ENCODE measurements around the gene LRRN3. TPM values are rescaled to one million over a fixed set of nuclear protein-coding genes. Genes with fewer than 3 reads are reported as not detected.

The LRRN3 gene
- total RNA-seq, 4 donors from 2014 or later, result 0.23 to 1.6 (median 0.40) TPM; not detected in 1

GRCh38 chr7:111107579-111107978 lies 16.7 kb downstream of the LRRN3 start:
- no peaks in the 10 kb centered on the region for H3K36me3 ChIP-seq
- 52 to 75% methylated on average over 1 of the region's 1 CpG for WGBS, 2 donors (ENCODE audit: low coverage in 1 of 2)
- H3K27me3 ChIP-seq, result no peaks in the 10 kb centered on the region
- no peaks in the 10 kb centered on the region for H3K9me3 ChIP-seq
- no peak overlapping the region for H3K4me3 ChIP-seq
- peaks cover 0 to 18% (median 0%) of the 10 kb centered on the region in 3 donors for H3K4me1 ChIP-seq
- no peak for ATAC-seq
- TF ChIP-seq POLR2A (IDR thresholded peaks at IDR 0.05) (no peak), EP300 (IDR thresholded peaks at IDR 0.05) (no peak), POLR2AphosphoS5 (IDR thresholded peaks at IDR 0.05) (no peak)
- TF ChIP-seq, protein P1, sequence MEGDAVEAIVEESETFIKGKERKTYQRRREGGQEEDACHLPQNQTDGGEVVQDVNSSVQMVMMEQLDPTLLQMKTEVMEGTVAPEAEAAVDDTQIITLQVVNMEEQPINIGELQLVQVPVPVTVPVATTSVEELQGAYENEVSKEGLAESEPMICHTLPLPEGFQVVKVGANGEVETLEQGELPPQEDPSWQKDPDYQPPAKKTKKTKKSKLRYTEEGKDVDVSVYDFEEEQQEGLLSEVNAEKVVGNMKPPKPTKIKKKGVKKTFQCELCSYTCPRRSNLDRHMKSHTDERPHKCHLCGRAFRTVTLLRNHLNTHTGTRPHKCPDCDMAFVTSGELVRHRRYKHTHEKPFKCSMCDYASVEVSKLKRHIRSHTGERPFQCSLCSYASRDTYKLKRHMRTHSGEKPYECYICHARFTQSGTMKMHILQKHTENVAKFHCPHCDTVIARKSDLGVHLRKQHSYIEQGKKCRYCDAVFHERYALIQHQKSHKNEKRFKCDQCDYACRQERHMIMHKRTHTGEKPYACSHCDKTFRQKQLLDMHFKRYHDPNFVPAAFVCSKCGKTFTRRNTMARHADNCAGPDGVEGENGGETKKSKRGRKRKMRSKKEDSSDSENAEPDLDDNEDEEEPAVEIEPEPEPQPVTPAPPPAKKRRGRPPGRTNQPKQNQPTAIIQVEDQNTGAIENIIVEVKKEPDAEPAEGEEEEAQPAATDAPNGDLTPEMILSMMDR (IDR thresholded peaks at IDR 0.05), result no peak
- H3K27ac ChIP-seq, result no peak overlapping the region

- no peak overlapping the region for H3K4me3 ChIP-seq
- ATAC-seq, result no peak
- H3K9me3 ChIP-seq, result no peaks in the 10 kb centered on the region
- H3K27me3 ChIP-seq, result no peaks in the 10 kb centered on the region
- H3K4me1 ChIP-seq, result peaks cover 0 to 18% (median 0%) of the 10 kb centered on the region in 3 donors
- TF ChIP-seq POLR2A (IDR thresholded peaks at IDR 0.05) (no peak), EP300 (IDR thresholded peaks at IDR 0.05) (no peak), POLR2AphosphoS5 (IDR thresholded peaks at IDR 0.05) (no peak)
- TF ChIP-seq, protein P1 (IDR thresholded peaks at IDR 0.05), result no peak
- H3K27ac ChIP-seq, result no peak overlapping the region
- 73% methylated on average over 1 of the region's 1 CpG; no CpG with 5 or more reads in 1 of the 2 donors for whole genome bisulfite sequencing, 2 donors (ENCODE audit: low coverage in 1 of 2)
- H3K36me3 ChIP-seq, result no peaks in the 10 kb centered on the region
Observed at GRCh38 chr7:111108000-111108399, 17.1 kb downstream of the LRRN3 start.

- Histone ChIP-seq H3K27ac (no peak overlapping the region), H3K4me3 (no peak overlapping the region), H3K9me3 (no peaks in the 10 kb centered on the region), H3K27me3 (no peaks in the 10 kb centered on the region), H3K36me3 (no peaks in the 10 kb centered on the region), H3K4me1 (peaks cover 0 to 18% (median 0%) of the 10 kb centered on the region in 3 donors)
- no peak for TF ChIP-seq EP300 (IDR thresholded peaks at IDR 0.05)
- TF ChIP-seq, protein P1 (IDR thresholded peaks at IDR 0.05), result no peak
- no peak for TF ChIP-seq POLR2A (IDR thresholded peaks at IDR 0.05)
- TF ChIP-seq POLR2AphosphoS5 (IDR thresholded peaks at IDR 0.05), result no peak
- 57 to 73% methylated on average over 3 of the region's 3 CpGs for WGBS, 2 donors (ENCODE audit: low coverage in 1 of 2)
- ATAC-seq, result no peak
Observed at GRCh38 chr7:111108496-111108895, 17.6 kb downstream of the LRRN3 start.

DNA sequence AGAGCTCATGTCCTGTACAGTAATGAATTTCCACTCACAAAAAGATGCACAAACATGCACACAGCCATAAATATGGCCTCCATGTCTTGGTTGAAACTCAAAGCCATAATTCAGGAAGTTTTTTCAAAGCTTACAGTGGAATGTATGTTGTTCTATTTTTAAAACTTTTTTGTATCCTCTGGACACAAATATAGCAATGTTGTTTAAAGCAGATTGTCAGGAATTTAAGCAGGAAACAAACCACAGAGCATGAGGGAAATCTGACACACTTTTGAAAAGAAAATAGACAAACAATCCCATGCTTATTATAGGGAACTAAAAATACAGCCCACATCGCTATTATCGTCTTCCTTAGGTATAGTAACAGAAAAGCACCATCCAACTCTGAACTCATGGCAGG lies 21.5 kb downstream of the LRRN3 start:
- Histone ChIP-seq H3K27ac (no peak overlapping the region), H3K9me3 (no peaks in the 10 kb centered on the region), H3K27me3 (no peaks in the 10 kb centered on the region), H3K4me1 (peaks cover 0 to 13% (median 0%) of the 10 kb centered on the region in 3 donors), H3K36me3 (no peaks in the 10 kb centered on the region), H3K4me3 (no peak overlapping the region)
- 62 to 70% methylated on average over 2 of the region's 2 CpGs for WGBS, 2 donors (ENCODE audit: low coverage in 1 of 2)
- TF ChIP-seq, protein P1 (IDR thresholded peaks at IDR 0.05), result no peak
- no peak for TF ChIP-seq EP300 (IDR thresholded peaks at IDR 0.05)
- ATAC-seq, result no peak

DNA sequence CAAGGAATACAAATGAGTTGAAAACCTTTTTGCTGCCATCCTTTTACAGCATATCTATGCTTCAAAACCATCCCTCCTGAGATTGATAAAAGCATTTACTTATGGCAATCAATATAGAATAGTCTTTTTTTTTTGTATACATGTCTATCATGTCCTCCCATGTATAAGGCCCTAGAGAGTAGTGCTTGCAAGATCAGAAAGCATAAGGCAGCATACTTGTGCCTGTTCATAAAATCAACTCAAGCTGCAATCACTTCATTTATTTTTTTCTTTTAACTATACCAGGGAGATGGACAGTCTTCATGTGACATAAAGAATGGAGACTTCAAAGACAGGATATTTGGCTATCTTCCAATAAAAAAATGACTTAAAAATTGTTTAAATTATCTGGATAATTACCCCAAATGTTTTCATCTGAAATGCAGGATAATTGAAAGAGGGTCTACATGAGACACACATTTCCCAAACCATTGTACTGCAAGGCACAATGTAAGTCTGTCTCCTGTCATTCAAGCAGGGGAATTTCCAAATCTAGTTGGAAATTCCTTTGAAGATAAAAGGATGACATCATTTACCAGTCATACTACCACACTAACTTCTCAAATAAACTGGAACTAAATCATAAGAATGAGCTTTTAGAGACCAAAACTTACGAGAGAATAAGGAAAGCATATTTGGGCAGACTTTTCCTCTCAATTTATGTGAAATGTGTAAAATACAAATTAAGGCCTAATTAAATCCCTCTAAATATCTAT lies 22.5 kb downstream of the LRRN3 start:
- Histone ChIP-seq H3K36me3 (no peaks in the 10 kb centered on the region), H3K27me3 (no peaks in the 10 kb centered on the region), H3K4me1 (peaks cover 0 to 3% (median 0%) of the 10 kb centered on the region in 3 donors), H3K4me3 (no peak overlapping the region), H3K9me3 (no peaks in the 10 kb centered on the region), H3K27ac (no peak overlapping the region)
- 14 to 38% methylated on average over 1 of the region's 1 CpG for WGBS, 2 donors (ENCODE audit: low coverage in 1 of 2)
- no peak for ATAC-seq
- TF ChIP-seq POLR2AphosphoS5 (IDR thresholded peaks at IDR 0.05), result no peak
- no peak for TF ChIP-seq POLR2A (IDR thresholded peaks at IDR 0.05)
- TF ChIP-seq, protein P1 (IDR thresholded peaks at IDR 0.05), result no peak
- no peak for TF ChIP-seq EP300 (IDR thresholded peaks at IDR 0.05)
